ENCODE results near the gene TECTB. TPM values are rescaled to one million over a fixed set of nuclear protein-coding genes. Genes with fewer than 3 reads are reported as not detected.
A peak's percentile ranks its signal among the peaks of the same experiment; 100 is the strongest.

Gene TECTB
- total RNA-seq, 1 donor from 2014 or later = not detected

DNA sequence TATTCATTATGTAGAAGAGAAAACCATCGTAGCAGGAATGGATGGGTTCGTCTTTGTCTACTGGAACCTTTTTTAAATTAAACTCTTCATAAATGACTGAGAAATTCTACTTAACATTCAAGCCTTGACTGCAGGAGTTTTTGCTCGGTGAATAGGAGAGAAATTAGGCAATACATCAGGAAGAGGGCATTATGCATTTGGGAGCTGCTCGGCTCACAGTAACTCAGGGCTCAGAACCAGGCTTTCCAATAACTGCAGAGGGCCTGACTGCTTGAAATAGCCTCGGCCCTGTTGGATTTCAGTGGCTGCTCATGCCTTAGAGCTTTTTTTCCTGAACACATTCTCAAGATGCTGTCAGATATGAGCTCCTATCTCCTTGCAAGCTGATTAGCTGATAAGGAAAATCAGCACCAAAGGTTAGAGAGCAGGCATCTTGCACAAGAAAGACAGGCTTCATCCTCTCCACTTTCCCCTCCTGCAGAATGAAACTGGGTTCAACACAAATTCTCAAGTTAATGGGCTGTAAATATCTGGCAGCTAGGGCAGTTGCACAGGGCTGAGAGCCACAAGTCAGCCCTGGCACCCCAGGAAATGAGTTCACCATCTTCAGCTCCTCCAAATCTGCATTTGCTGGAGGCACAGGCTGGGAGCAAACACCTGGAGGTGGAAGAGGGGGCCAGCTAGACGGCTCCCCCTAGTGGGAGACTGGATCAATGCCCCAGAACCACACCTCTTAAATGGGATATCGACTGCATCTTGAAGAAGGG lies 24.3 kb downstream of the TECTB start:
- no peak for DNase-seq (ENCODE audit: low read depth, low spot score)

DNA sequence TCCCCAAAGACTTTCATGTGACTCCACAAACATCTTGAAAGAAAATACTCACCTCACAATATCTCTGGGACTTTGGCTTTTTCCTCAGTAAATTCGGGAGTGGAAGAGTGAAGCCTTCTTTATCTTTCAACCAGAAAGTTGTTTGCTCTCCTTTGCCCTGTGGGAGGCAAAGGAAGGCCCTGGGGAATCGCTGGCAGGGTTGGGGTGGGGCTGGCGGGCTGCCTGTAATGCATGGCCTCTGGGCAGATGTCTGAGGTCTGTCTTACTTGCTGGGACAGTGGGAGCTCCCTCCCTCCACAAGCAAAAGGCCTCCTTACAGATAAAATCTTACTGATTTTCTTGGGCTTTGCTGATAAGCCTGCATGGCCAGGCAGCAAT lies 24.9 kb downstream of the TECTB start:
- DNase-seq (ENCODE audit: low read depth, low spot score) = no peak

DNA sequence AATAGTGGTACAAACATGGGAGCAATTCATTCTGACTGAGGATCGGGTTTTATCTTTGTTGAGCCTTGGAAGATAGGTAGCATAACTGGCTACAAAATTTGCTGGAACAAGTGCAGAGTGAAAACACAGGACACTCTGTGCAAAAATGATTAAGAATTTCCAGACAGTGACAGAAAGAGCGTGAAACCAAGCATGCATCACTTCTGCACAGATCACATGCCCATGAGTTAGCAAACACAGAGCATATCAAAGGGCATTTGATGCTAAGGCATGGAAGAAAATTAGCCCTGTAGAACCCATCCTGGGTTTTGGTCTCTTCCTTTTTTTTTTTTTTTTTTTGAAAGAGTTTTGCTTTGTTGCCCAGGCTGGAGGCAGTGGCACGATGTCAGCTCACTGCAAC lies 28.3 kb downstream of the TECTB start:
- no peak for DNase-seq (ENCODE audit: low read depth, low spot score)

DNA sequence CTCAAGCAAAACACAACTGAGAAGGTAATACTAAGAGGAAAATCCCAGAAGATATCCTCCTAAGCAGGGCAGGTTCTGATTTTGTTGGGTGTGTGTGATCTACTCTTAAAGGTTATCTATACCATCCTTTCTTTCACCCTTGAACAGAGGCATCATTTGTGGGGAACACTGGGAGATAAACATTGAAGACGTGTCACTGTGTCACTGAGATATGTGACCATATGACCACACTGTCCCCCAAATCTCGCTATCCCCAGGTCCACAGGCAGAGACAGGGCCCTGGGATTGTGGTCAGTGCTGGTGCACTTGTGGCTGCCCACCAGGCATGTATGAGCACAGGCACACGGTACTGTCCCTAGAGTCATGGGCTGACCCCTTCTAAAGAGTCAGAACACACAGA lies 30.0 kb downstream of the TECTB start:
- no peak for DNase-seq (ENCODE audit: low read depth, low spot score)

DNA sequence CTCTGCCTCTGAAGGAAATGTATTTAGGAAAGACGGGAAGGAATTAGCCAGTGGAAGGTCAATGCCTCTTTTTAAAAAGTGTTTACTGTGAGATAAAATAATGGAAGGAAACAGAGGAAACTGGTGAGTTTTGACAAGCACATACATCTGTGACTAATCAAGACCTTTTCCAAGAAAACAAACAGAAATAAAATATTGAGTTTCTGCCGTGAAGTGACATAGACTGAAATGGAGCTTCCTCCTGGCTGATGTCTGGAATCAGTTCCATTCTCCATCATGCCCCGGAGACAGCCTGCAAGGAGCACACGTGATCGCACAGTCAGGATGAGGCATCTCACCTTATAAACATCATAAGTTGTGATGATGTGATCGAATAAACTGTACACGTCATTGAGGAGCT lies 30.7 kb downstream of the TECTB start:
- peak; percentile 63 for DNase-seq (ENCODE audit: low read depth, low spot score)

DNA sequence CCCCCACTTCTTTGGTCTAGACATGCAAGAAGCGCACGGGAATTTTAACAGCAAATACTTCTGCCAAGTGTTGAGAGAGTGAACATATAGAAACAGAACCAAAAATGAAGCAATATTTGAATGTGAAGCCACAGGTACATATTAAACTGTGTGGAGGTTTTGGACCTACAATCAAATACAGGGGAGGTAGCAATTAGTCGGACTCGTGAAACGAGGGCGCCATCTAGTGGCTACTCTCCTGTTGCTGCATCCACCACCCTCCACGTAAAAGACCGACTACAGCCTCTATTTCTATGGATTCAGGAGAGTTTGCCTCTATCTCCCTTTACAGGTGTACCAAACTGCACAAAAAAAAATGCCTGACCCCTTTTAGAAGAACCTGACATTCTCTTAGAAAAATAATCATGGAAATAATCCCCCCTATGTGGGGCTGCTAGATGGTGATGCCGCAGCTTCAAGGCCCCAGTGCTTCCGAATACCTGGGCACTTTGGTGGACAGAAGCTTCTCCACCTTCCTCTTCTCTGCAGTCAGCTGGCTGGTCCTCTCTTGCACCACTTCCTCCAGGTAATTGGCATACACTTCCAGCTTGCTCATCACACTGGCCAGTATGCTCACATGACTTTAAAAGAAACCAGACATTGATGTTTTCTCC lies 31.7 kb downstream of the TECTB start:
- peak; percentile 54 for DNase-seq (ENCODE audit: low read depth, low spot score)

DNA sequence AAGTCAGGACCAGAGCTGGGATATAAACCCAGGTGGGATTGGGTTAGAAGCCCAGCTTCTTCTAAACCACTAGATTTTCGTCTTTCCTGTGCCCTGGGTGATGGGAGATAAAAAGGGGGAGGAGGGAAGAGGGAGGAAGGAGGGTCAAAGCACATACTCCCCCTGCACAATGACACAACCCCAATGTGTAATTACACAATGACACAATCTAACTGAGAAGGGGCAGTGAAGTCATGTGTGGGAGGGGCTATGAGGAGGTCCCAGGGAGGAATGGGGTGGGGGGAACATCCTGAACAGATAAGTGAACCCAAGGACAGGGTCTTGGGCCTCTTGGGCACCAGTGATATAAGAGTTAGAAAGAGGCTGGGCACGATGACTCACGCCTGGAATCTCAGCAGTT lies 44.5 kb downstream of the TECTB start:
- no peak for DNase-seq (ENCODE audit: low read depth, low spot score)

DNA sequence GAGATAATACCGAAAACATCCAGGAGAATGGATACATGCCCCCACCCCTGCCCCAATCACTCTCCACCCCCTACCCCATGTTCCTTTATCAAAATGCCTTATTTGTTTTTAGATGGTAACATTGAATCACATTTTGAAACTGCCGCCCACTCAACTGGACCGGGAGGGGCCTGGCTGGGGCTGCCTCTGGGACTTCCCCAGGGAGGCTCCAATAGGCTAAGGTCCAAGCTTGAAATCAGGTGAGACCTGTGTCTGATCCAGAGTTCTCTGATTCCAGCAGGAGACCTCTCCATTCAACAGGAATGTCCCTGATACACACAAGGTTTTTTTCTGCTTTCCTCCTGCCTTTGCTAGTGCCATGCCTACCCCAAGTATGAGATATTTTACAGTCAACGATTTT lies 47.0 kb downstream of the TECTB start:
- DNase-seq (ENCODE audit: low read depth, low spot score) = no peak

DNA sequence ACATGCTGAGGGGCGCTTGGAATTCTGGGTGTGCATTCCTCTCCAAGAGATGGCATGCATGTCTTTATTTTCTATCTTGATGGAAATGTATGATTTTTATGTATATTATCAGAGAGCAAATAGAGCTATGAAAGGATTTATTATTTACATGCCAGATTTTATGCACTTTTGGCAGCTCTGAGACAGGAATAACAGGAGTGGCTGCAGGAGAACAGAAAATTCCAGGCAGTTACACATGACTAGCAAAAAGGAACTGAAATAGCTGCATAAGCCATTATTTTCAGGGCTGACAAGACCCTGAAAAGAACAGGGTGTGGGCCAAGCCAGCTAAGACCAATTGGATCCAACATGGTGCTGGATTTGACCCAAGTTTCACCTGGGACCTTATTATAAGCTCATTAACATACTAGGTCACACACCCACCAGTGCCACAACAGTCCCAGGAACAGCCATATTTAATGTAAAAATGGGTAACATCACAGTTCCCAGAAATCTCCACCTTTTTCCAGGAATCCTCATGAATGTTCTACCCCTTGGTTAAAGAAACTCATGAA lies 47.5 kb downstream of the TECTB start:
- no peak for DNase-seq (ENCODE audit: low read depth, low spot score)

DNA sequence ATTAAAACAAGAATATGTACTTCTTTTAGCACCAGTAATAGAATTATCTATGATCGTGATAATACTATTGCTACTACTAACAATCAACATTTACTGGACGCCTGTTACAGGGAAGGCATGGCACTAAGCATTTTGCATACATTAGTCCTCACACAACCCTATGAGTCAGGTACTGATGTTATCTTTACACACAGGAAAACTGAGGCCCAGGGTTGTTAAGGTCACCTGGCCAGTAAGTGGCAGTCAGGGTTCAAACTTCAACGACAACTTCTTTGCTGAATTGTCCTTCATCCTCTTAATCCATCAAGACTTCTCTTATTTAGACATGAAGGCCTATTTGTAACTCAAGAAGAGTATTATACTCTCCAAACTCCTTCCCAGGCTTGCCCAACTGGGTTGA lies 48.8 kb downstream of the TECTB start:
- DNase-seq (ENCODE audit: low read depth, low spot score) = no peak

DNA sequence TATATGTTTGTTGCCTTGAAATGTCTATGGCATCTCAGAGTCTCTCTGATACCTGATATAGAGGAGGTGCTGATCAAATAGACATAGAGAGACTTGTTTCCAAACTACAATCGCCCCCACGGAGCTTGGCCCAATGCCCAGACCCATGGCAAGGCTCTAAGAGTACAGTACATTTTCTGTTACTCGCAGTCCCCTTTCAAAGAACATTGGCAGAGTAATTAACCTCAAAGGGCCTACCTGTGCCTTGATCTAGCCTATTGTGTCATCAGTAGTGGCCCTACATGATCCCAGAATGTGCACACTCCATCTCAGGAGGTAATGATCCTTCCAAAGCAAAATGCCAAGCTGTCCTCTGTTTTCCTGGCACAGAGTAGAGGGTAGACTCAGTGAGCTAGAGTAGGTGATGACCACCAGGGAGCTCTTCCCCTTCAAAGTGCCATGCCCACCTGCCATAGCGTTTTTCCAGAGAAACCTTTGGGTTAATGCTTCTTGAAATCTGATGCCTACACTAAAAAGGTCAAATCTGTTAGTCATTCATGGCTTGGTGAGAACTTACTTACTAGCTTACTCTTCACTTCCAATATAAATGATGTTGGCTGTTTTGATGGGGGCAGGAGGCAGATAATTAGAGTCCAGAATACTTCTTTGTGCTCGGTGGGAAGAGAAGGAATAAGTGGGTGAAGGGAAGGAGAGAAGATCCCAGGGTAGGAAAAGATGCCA lies 49.5 kb downstream of the TECTB start:
- no peak for DNase-seq (ENCODE audit: low read depth, low spot score)

DNA sequence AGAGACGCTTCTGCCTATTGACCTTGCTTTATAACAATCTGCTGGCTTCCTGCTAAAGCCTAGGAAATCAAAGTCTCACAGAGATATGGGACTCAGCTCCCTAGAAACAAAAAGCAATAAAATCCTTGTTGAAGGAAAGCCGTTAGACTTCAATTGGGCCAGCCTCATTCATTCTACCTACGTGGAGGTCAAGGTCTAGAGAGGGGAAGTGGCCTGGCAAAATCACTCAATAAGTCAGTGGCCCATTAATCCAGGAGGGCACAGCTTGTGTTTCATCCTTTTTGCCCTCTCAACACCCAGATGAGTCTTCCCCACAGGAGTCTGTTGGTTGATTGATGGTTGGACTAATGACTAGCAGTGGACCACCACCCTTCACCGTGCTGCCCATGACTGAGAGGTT lies 50.3 kb downstream of the TECTB start:
- no peak for DNase-seq (ENCODE audit: low read depth, low spot score)

DNA sequence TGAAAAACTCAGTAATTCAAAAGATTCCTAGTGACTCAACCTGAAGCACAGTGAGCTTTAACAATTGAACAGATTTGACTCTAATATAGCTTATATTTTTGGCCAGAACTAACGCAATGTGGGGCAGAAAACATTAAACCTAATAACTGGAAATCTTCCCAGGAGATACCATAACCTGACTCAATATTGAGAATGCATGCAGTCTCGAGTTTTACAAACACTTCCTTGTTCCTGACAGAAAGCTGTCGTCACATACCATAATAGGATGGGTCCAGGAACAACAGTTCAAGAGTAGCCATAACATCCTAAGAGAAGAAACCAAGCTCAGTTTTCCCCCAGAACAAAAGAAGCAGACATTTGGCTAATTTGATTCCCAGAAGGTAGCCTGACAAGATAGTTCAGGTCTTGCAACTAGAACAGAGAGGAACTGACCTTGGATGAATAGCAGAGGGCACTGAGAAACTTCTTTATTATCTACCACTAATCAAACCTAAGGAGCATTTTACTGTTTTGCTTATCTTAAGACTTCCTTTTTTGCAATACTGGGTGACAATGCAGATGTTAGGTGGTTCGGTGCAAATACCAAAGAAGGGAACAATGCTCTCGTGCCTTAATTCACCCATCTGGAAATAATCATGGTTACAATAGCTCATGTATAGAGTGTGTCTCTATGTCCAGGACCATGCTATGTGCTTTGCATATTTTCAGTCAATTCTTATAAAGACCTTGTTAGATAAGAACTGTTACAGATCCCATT lies 52.1 kb downstream of the TECTB start:
- DNase-seq (ENCODE audit: low read depth, low spot score) = no peak

DNA sequence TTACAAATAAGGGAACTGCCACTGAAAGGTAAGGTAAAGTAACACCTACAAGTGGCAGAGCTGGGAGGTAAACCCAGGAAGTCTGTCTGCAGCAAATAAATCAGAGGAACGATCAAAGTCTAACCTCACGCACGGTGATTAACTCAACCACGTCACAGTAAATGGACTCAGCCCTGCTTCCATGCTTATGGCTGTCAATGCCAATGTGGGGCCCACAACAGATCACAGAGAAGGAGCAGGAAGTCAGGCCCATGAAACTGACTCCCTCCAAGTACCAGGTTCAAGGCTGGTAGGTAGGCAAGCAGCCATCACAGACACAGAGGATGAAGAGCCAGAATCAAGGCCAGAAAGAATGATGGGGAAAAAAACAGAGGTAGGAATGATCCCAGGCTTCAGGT lies 52.7 kb downstream of the TECTB start:
- DNase-seq (ENCODE audit: low read depth, low spot score) = no peak

DNA sequence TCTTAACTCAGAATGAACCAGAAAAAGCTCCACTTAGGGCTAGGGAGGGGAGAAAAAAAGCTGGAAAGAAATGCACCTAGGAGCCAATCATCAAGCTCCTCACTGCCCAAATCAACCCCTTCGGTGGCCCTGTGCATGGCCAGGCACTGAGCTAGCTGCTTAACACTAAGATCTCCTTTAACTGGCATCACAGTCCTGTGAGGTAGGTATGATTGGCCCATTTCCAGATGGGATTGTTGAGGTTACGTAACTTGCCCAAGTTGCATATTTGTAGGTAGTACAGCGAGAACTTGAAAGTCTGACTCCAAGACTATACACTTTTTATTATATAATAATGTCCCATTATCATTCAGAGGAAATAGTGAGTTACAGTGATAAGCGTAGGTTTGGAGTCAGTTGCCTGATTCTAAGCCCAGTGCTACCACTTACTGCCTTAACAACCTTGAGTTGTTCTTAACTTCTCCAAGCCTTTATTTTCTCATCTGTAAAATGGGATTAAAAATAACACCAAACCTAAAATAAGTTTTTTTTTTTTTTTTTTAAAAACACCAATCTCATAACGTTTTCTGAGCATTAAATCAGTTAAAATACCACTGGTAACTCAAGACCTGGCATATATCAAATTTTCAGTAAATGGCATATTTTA lies 53.5 kb downstream of the TECTB start:
- DNase-seq (ENCODE audit: low read depth, low spot score) = no peak

DNA sequence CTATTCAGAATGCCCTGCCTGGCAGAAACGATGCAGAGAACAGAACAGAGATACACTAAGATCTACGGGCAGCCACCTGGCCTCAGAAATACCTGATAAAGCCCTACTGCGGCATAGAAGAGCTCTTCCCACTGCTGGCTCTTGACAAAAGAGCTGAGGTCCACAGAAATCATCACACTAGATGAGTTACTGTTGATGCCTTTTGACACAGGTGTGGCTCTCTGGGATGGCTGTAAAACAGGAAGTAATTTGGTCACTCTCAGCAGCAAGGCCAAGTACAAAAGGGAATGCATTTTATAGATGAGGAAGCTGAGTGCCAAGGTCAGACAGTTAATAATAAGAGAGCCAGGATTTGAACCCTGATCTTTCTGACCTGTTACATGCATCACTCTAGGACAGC lies 55.8 kb downstream of the TECTB start:
- no peak for DNase-seq (ENCODE audit: low read depth, low spot score)

DNA sequence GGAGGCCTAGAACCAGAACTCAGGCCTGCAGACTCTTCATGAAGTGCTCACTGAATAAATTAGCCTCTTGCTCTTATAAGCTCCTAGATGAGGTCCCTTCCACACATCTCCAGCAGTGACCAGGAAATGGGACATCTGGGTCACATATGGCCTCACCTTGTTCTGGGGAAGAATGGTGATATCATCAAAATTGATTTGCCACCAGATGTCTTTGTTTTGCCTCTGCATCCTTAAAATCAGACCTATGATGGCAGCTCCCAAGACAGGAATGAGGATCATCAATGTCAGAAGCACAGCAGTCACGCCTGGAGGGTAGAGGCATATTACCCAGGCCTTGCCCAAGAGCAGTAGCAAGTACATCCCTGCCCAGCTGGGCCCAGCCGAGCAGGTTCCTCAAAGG lies 57.4 kb downstream of the TECTB start:
- no peak for DNase-seq (ENCODE audit: low read depth, low spot score)

DNA sequence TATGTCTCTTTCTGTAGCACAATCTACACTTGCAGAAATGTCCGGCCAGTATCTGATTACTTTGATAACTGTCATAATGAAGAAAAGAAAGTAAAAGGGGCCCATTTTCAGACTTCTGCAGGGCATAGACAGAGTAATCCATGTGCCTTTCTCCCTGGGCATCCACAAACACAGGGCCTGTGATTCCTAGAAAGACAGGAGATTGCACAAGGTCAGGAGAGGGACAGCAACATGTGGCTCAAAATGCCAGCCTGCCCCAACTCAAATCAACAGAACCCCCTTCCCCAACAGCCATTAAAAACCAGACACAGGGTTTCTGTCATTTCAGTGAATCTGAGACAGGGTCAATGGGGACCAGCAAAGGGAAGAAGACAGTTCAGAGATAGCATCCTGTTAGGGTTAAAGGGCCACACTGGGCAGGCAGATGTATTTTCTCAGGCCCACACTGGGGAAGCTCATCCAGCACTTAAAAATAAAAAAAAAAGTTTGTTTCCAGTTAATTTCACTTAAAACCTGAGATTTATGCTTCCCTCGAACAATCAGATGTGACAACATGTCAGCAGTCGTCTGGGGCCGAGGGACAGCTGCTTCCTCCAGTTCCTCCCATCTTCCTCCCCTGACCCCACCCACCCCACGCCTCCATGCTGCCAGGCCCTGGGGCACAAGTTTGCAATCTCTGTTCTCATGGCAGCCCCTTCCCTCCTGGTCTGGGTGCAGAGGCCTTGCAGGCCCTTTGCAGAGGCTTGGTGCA lies 60.0 kb downstream of the TECTB start:
- DNase-seq (ENCODE audit: low read depth, low spot score) = peak; percentile 7

DNA sequence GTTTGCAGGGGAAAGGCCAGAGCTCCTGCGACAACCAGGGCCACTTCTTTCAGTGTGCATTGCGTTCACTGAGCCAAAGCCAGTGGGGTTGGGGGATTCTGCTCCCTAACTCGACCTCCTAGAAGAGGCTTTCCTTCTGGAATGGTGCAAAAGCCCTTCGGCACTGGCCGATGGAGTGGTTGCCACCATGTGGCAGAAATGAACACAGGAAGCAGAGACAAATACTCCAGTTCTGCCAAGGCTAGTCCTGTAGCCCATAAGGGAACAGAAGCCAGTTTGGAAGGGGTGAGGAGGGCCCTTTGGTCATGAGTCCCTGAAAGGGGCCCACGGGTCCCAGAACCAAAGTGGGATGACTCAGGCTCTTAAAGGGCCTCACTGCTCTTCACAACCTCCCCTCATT lies 61.1 kb downstream of the TECTB start:
- no peak for DNase-seq (ENCODE audit: low read depth, low spot score)

DNA sequence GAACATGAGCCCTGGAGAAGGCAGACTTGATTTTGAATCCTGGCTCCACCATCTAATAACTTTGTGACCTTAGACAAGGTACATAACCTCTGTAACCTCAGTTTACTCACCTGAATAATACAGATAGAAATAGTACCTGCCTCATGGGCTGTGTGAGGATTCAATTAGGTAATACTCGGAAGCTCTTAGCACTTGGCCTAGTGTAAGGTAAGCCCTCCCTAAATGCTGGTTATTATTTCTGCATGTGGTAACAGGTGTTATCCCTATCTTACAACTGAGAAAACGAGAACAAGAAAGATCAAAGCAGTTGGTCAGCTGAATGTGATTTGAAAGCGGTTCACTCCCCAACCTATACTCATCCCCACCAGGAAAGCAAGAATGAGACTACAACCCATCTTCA lies 62.0 kb downstream of the TECTB start:
- no peak for DNase-seq (ENCODE audit: low read depth, low spot score)
